Measurements from ENCODE around the gene CUBN. TPM values are rescaled to one million over a fixed set of nuclear protein-coding genes. Genes with fewer than 3 reads are reported as not detected.
A peak's percentile ranks its signal among the peaks of the same experiment; 100 is the strongest.
"Not testable (repeated sequence)": the region's sequence is repeated elsewhere in the genome, so short reads cannot be mapped to it uniquely, and the experiment has no call there.

CUBN gene
- total RNA-seq, 1 experiment from 2014 or later, result 7.8 TPM

GRCh38 chr10:16857419-16857818, 272.2 kb downstream of the CUBN start:
- in situ Hi-C loops (cut with HindIII; ENCODE audit: low pct_unique_long_range_greater_than_20kb, low sequenced_read_pairs), result loop anchor here (25.0 kb wide), 1 partner anchor 380 kb away; the partner anchor contains the start of gene VIM
- no peak for DNase-seq (ENCODE audit: low read depth, low spot score)

GRCh38 chr10:16856567-16856966, 273.0 kb downstream of the CUBN start:
- peak; percentile 8 for DNase-seq (ENCODE audit: low read depth, low spot score)
- in situ Hi-C loops (cut with HindIII; ENCODE audit: low pct_unique_long_range_greater_than_20kb, low sequenced_read_pairs), result loop anchor here (25.0 kb wide), 1 partner anchor 381 kb away; the partner anchor contains the start of gene VIM

- in situ Hi-C loops (cut with HindIII; ENCODE audit: low pct_unique_long_range_greater_than_20kb, low sequenced_read_pairs), result loop anchor here (25.0 kb wide), 1 partner anchor 381 kb away; the partner anchor contains the start of gene VIM
- DNase-seq (ENCODE audit: low read depth, low spot score), result no peak
Measured at GRCh38 chr10:16856092-16856491, 273.5 kb downstream of the CUBN start.

DNA sequence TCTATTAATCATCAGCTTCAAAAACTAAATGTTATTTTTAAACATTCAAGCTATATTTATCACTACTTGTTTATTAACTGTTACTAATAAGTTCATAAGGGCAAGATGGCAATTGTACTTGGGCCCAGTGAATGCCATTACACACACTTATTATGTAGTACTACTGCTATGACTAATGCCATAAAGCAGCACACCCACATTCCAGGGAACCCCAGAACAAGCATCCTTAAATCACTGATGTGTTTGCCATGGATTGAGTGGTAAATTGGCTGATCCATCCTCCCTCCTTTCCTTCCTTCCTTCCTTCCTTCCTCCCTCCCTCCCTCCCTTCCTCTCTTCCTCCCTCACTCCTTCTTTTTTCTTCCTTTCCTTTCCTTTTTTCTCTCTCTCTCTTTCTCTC, 275.0 kb downstream of the CUBN start:
- DNase-seq (ENCODE audit: low read depth, low spot score), result no peak

DNA sequence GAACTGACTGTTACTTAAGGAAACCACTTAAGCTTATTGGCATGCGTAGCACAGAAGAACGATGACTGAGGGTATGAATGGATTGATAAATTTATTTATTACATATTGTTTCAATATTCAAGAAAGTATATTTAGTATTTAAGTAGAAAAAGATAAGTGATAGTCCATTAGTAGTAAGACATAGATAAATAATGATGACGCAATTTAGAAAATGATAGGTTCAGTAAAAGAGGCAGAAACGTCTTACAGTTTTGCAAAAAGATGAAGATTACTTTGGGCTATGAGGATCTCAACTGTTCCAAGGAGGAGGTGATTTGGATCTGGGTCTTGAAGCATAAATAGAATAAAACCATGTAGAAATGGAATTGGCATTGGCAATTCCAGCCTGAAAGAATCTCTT, 275.8 kb downstream of the CUBN start:
- no peak for DNase-seq (ENCODE audit: low read depth, low spot score)
- in situ Hi-C loops (cut with HindIII; ENCODE audit: low pct_unique_long_range_greater_than_20kb, low sequenced_read_pairs), result loop anchor here (25.0 kb wide), 1 partner anchor 383 kb away; the partner anchor contains the start of gene VIM

More for the DNA sequence above, 275.0 kb downstream of the CUBN start:
- in situ Hi-C loops (cut with HindIII; ENCODE audit: low pct_unique_long_range_greater_than_20kb, low sequenced_read_pairs), result loop anchor here (25.0 kb wide), 1 partner anchor 383 kb away; the partner anchor contains the start of gene VIM

DNA sequence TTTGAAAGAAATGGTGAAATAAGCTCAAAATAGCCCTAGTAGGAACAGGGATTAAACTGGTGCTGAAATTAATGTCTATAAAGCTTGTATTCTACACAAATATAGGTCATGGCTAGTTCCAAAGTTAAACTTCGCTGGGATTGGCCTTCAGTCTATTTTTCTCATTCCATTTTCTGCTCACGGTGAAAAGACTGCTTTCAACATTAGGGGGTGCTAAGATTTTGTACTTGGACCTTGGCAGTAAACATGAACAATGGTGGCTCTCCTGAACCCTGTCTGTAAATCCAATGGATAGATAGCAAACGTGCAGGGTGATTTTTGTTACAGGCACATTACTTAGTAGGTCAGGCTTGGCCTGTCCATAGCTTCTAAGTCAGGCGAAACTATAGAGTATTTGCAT, 276.4 kb downstream of the CUBN start:
- in situ Hi-C loops (cut with HindIII; ENCODE audit: low pct_unique_long_range_greater_than_20kb, low sequenced_read_pairs), result loop anchor here (25.0 kb wide), 1 partner anchor 384 kb away; the partner anchor contains the start of gene VIM
- peak; percentile 67 for DNase-seq (ENCODE audit: low read depth, low spot score)

DNA sequence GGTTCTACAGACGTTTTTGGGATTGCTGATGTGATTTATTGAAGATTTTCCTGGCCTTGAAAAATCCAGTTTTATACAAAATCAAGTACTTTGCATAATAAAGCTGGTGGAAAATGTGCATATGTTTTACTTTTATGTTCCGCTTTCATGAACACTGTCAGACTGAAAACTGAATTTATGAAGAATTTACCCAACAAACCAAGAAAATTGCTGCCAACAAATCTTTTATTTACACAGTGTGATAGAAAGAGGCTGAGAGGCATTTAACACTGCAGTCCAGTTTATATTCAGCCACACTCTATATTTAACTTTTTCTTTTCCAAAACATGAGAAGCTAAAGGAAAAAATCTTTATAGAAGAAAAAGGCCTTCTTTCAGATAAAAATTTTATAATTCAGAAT, 277.0 kb downstream of the CUBN start:
- in situ Hi-C loops (cut with HindIII; ENCODE audit: low pct_unique_long_range_greater_than_20kb, low sequenced_read_pairs), result loop anchor here (25.0 kb wide), 1 partner anchor 385 kb away; the partner anchor contains the start of gene VIM
- DNase-seq (ENCODE audit: low read depth, low spot score), result no peak

GRCh38 chr10:16848562-16849154, 281.0 kb downstream of the CUBN start:
- in situ Hi-C loops (cut with HindIII; ENCODE audit: low pct_unique_long_range_greater_than_20kb, low sequenced_read_pairs), result no loop called here
- no peak for DNase-seq (ENCODE audit: low read depth, low spot score)

DNA sequence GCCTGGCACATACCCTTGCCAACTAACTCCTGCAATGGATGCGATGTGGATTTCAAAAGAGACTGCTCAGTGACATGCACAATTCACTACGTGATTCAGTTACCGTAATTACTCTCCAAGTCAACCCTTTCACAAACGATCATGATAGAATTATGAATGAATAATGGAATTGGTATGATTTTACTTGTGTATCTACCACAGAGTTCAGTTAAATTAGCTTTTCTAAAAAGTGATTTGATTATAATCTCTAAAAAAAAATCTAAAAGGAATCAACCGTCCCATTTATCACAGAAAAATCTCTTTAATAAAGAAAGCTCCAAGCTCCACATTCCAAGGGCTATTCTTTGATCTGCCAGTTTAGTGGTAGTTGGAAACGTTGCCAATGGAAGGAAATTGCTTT, 282.0 kb downstream of the CUBN start:
- no peak for DNase-seq (ENCODE audit: low read depth, low spot score)
- in situ Hi-C loops (cut with HindIII; ENCODE audit: low pct_unique_long_range_greater_than_20kb, low sequenced_read_pairs), result no loop called here

- no peak for DNase-seq (ENCODE audit: low read depth, low spot score)
- in situ Hi-C loops (cut with HindIII; ENCODE audit: low pct_unique_long_range_greater_than_20kb, low sequenced_read_pairs), result no loop called here
Measured at GRCh38 chr10:16845248-16845647, 284.4 kb downstream of the CUBN start.

DNA sequence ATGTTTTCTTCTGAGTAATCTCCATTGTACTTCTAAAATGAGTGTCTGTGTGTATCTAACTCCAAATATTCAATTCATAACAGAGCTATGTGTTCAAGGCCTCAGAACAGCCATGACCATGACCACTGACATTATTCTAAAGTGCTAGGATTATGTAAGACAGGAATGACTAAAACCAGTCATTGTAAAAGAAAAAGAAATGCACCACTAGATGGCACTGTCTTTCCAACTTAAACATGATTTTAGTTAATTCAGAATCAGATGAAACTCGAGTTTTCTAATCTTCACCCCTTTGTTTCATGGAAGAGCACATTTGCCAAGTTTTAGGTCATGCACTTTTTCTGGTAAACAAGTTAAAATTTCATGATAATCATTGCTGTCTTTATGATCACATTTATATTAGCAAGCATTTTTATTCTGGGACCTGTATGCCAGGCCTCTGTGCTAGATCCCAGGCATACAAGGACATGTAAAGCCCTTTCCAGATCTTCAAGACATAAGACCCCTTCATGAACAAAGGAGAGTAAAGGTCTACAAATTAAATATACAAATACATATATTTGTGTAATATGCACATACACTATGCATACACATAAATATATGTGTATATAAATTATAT, 286.2 kb downstream of the CUBN start:
- in situ Hi-C loops (cut with HindIII; ENCODE audit: low pct_unique_long_range_greater_than_20kb, low sequenced_read_pairs), result no loop called here
- DNase-seq (ENCODE audit: low read depth, low spot score), result peak; percentile 79

DNA sequence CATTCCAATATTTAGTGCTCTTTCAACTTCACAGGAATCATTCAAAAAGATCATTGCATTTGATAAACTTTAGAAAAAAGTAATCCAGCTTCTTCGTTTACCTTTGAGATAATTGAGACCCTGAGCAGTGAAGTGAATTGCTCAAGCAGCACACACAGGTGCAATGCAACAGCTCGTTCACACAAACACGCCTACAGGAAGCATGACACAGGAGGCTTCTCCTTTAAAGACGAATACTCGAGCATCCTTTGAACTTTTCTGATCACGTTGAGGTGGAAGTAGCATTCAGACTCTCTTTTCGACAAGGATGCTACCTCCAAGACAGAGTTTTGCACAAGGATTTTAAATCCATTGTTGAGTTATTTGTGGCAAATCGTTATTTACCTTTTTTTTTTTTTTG, 294.4 kb downstream of the CUBN start:
- in situ Hi-C loops (cut with HindIII; ENCODE audit: low pct_unique_long_range_greater_than_20kb, low sequenced_read_pairs), result no loop called here
- DNase-seq (ENCODE audit: low read depth, low spot score), result no peak

- DNase-seq (ENCODE audit: low read depth, low spot score), result no peak
- in situ Hi-C loops (cut with HindIII; ENCODE audit: low pct_unique_long_range_greater_than_20kb, low sequenced_read_pairs), result no loop called here
Measured at GRCh38 chr10:16832351-16833080, 297.1 kb downstream of the CUBN start.

GRCh38 chr10:16828701-16829175, 300.9 kb downstream of the CUBN start:
- no peak for DNase-seq (ENCODE audit: low read depth, low spot score)
- in situ Hi-C loops (cut with HindIII; ENCODE audit: low pct_unique_long_range_greater_than_20kb, low sequenced_read_pairs), result no loop called here

DNA sequence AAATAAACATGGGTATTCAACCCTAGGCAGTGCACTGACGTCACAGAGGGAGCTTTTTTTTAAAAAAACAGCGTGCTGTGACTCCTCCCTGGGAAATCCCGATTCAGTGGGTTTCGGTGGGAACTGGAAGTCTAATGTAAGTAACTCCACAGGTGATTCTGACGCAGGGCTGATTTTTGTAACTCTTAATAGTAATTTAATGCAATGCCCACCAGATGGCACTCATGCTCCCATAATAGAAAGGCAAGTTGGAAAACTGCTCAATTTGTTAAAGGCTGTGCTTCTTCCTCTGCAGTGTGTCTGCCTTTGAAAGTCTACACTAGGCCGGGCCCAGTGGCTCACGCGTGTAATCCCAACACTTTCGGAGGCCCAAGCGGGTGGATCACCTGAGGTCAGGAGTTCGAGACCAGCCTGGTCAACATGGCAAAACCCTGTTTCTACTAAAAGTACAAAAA, 301.5 kb downstream of the CUBN start:
- in situ Hi-C loops (cut with HindIII; ENCODE audit: low pct_unique_long_range_greater_than_20kb, low sequenced_read_pairs), result no loop called here

GRCh38 chr10:16827474-16827873, 302.1 kb downstream of the CUBN start:
- in situ Hi-C loops (cut with HindIII; ENCODE audit: low pct_unique_long_range_greater_than_20kb, low sequenced_read_pairs); DNase-seq (ENCODE audit: low read depth, low spot score): not testable (repeated sequence)

More for the DNA sequence above, 301.5 kb downstream of the CUBN start:
- peak; percentile 85 for DNase-seq (ENCODE audit: low read depth, low spot score)

GRCh38 chr10:16822726-16823360, 306.8 kb downstream of the CUBN start:
- in situ Hi-C loops (cut with HindIII; ENCODE audit: low pct_unique_long_range_greater_than_20kb, low sequenced_read_pairs), result no loop called here
- no peak for DNase-seq (ENCODE audit: low read depth, low spot score)

GRCh38 chr10:16822027-16822426, 307.6 kb downstream of the CUBN start:
- in situ Hi-C loops (cut with HindIII; ENCODE audit: low pct_unique_long_range_greater_than_20kb, low sequenced_read_pairs), result no loop called here
- DNase-seq (ENCODE audit: low read depth, low spot score), result no peak

All from SK-MEL-5 (cell line).